Smooth muscle cell (in vitro differentiated cells): ENCODE data around the gene PCID2. TPM values are rescaled to one million over a fixed set of nuclear protein-coding genes. Genes with fewer than 3 reads are reported as not detected.

Experiments used
- DNase-seq: peaks from one replicate; lab custom pipeline; 2025; ENCODE audit not compliant: unreplicated experiment; lab: John Stamatoyannopoulos, UW
- H2AFZ ChIP-seq: fragments of 200-600 bp; sonication (generic); 2 replicates; pipeline ENCODE4 v1.6.0; 2016; ENCODE audit warnings: antibody characterized with exemption, low read depth, mild to moderate bottlenecking
- H3F3A ChIP-seq: fragments of 200-600 bp; sonication (generic); 2 replicates; pipeline ENCODE4 v1.6.0; 2017; ENCODE audit warnings: antibody characterized with exemption, low read depth
- H3K27ac ChIP-seq: fragments of 200-600 bp; sonication (generic); 2 replicates; pipeline ENCODE4 v1.5.1; 2016; ENCODE audit warnings: low read depth, mild to moderate bottlenecking
- H3K27me3 ChIP-seq: fragments of 200-600 bp; sonication (generic); 2 replicates; pipeline ENCODE4 v1.6.1; 2016; ENCODE audit warnings: low read depth, mild to moderate bottlenecking
- H3K36me3 ChIP-seq: fragments of 200-600 bp; sonication (generic); 2 replicates; pipeline ENCODE4 v1.5.1; 2016; ENCODE audit warnings: low read depth
- H3K4me1 ChIP-seq: fragments of 200-600 bp; sonication (generic); 2 replicates; pipeline ENCODE4 v1.5.1; 2016; ENCODE audit warnings: low read depth
- H3K4me2 ChIP-seq: fragments of 200-600 bp; sonication (generic); 2 replicates; pipeline ENCODE4 v1.6.0; 2016; ENCODE audit warnings: mild to moderate bottlenecking
- H3K4me3 ChIP-seq: fragments of 200-600 bp; sonication (generic); 2 replicates; pipeline ENCODE4 v1.5.1; 2016; ENCODE audit warnings: mild to moderate bottlenecking
- H3K79me2 ChIP-seq: fragments of 200-600 bp; sonication (generic); 2 replicates; pipeline ENCODE4 v1.6.0; 2016; ENCODE audit warnings: low read depth, mild to moderate bottlenecking
- H3K9ac ChIP-seq: fragments of 200-600 bp; sonication (generic); 2 replicates; pipeline ENCODE4 v1.6.0; 2016; ENCODE audit warnings: low read depth
- H3K9me3 ChIP-seq: fragments of 200-600 bp; sonication (generic); replicated peaks from 2 replicates; pipeline ENCODE4 v1.5.1; 2016; ENCODE audit warnings: low read depth
- H4K20me1 ChIP-seq: fragments of 200-600 bp; sonication (generic); 2 replicates; pipeline ENCODE4 v1.6.0; 2016; ENCODE audit warnings: low read depth
- CTCF ChIP-seq: fragments of 200-600 bp; sonication (generic); IDR thresholded peaks from 2 replicates; pipeline ENCODE4 v1.5.1; 2017; ENCODE audit warnings: borderline replicate concordance, mild to moderate bottlenecking, antibody characterized with exemption; ENCODE audit not compliant: insufficient read depth, poor library complexity, severe bottlenecking
- WGBS: methylation state at CpG from one replicate; pipeline ENCODE4 v1.1.7; 2016; ENCODE audit warnings: low lambda C conversion rate; 5-methylcytosine and 5-hydroxymethylcytosine counted together
- polyA plus RNA-seq: library from polyadenylated mRNA; unstranded; fragments of >200 nt; fragmentation: Nextera tagmentation; extraction: Ambion mirVana; gene quantifications from 2 replicates; pipeline ENCODE4 v1.2.1, GENCODE V29; 2016
- total RNA-seq: library from RNA; depleted of rRNA; stranded (reverse); fragments of >200 nt; gene quantifications from 2 replicates; pipeline ENCODE4 v1.2.3, GENCODE V29; 2014

PCID2 gene
- total and polyA plus RNA-seq, 2 experiments from 2014 or later = 27.1 to 32.5 TPM

- Histone ChIP-seq H3K27ac (no peak overlapping the region), H3K79me2 (peaks cover 2% of the 10 kb centered on the region), H3K36me3 (peaks cover 2% of the 10 kb centered on the region), H3K4me3 (no peak overlapping the region), H4K20me1 (peaks cover 4% of the 10 kb centered on the region), H3K9ac (no peak overlapping the region), H3K4me1 (no peaks in the 10 kb centered on the region), H3F3A (no peaks in the 10 kb centered on the region), H2AFZ (no peak overlapping the region), H3K4me2 (no peak overlapping the region), H3K9me3 (no peaks in the 10 kb centered on the region), H3K27me3 (no peaks in the 10 kb centered on the region)
- 90% methylated on average over 18 of the region's 18 CpGs for WGBS
- DNase-seq = no peak
- no peak for TF ChIP-seq CTCF
These were observed 23.9 kb upstream of the PCID2 start for GRCh38 chr13:113232208-113233003.

- no peaks in the 10 kb centered on the region for H3F3A ChIP-seq
- no peak overlapping the region for H2AFZ ChIP-seq
- H3K9ac ChIP-seq = no peak overlapping the region
- no peak overlapping the region for H3K4me3 ChIP-seq
- H3K9me3 ChIP-seq = no peaks in the 10 kb centered on the region
- no peaks in the 10 kb centered on the region for H3K27me3 ChIP-seq
- DNase-seq = no peak
- H3K4me1 ChIP-seq = no peaks in the 10 kb centered on the region
- no peak overlapping the region for H3K4me2 ChIP-seq
- no peak for TF ChIP-seq CTCF
- H3K27ac ChIP-seq = no peak overlapping the region
- WGBS = 96% methylated on average over 8 of the region's 14 CpGs
- H3K79me2 ChIP-seq = peaks cover 10% of the 10 kb centered on the region
- H4K20me1 ChIP-seq = peaks cover 10% of the 10 kb centered on the region
- H3K36me3 ChIP-seq = no peaks in the 10 kb centered on the region
These were observed 23.1 kb upstream of the PCID2 start for GRCh38 chr13:113231306-113232207.

- WGBS = 97% methylated on average over 20 of the region's 20 CpGs
- H3F3A ChIP-seq = no peaks in the 10 kb centered on the region
- no peaks in the 10 kb centered on the region for H3K36me3 ChIP-seq
These were observed 21.3 kb upstream of the PCID2 start for GRCh38 chr13:113229791-113230190.

More at GRCh38 chr13:113229791-113230190, 21.3 kb upstream of the PCID2 start:
- no peak for TF ChIP-seq CTCF
- Histone ChIP-seq H4K20me1 (peaks cover 16% of the 10 kb centered on the region), H3K4me1 (no peaks in the 10 kb centered on the region), H3K9me3 (no peaks in the 10 kb centered on the region), H3K27ac (no peak overlapping the region), H2AFZ (no peak overlapping the region), H3K27me3 (no peaks in the 10 kb centered on the region), H3K4me3 (no peak overlapping the region), H3K79me2 (peaks cover 15% of the 10 kb centered on the region), H3K4me2 (no peak overlapping the region), H3K9ac (no peak overlapping the region)
- no peak for DNase-seq
